ENCODE measurements around the gene CPNE2.

DNA sequence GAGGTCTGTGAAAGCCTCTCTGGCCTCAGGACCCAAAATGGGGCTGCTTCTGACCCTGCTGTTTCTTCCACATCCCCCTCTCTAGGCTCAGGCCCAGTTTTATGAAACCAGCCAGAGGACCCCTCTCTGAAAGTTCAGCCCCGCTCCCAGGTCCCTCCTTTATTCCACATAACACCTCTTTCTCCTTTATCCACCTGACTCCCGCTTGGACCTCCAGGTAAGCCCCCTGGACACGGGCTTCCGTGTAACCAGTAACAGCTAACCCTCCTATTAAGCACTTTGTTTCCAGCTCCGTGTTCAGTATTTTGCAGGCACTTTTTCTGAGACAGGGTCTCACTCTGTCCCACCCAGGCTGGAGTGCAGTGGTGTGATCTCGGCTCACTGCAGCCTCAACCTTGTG lies 56.1 kb downstream of the CPNE2 start:
- TF ChIP-seq, protein P1, sequence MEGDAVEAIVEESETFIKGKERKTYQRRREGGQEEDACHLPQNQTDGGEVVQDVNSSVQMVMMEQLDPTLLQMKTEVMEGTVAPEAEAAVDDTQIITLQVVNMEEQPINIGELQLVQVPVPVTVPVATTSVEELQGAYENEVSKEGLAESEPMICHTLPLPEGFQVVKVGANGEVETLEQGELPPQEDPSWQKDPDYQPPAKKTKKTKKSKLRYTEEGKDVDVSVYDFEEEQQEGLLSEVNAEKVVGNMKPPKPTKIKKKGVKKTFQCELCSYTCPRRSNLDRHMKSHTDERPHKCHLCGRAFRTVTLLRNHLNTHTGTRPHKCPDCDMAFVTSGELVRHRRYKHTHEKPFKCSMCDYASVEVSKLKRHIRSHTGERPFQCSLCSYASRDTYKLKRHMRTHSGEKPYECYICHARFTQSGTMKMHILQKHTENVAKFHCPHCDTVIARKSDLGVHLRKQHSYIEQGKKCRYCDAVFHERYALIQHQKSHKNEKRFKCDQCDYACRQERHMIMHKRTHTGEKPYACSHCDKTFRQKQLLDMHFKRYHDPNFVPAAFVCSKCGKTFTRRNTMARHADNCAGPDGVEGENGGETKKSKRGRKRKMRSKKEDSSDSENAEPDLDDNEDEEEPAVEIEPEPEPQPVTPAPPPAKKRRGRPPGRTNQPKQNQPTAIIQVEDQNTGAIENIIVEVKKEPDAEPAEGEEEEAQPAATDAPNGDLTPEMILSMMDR (IDR thresholded peaks at IDR 0.05) = no peak
- no peak for TF ChIP-seq POLR2AphosphoS5 (IDR thresholded peaks at IDR 0.05)

Measured in upper lobe of left lung (tissue), 4 donors.